ENCODE data around the gene ICE2. TPM values are rescaled to one million over a fixed set of nuclear protein-coding genes. Genes with fewer than 3 reads are reported as not detected.

Gene ICE2
- total and polyA plus RNA-seq, 2 experiments from 2014 or later, result 64.2 to 64.3 TPM

DNA sequence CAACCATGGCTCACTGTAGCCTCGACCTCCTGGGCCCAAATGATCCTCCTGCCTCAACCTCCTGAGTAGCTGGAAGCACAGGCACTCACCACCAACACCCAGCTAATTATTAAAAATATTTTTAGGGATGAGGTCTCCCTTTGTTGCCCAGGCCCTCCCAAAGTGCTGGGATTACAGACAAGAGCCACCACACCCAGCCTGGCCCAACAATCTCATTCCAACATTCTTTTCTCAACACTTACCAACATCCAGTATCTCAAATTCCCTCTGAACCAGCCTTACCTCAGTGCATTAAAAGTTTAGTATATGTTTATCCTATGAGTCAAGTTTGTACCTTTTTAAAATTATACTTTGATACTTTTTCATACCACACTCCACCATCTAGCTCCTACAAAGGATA lies 106.2 kb downstream of the ICE2 start (continued):
- TF ChIP-seq, protein P1, sequence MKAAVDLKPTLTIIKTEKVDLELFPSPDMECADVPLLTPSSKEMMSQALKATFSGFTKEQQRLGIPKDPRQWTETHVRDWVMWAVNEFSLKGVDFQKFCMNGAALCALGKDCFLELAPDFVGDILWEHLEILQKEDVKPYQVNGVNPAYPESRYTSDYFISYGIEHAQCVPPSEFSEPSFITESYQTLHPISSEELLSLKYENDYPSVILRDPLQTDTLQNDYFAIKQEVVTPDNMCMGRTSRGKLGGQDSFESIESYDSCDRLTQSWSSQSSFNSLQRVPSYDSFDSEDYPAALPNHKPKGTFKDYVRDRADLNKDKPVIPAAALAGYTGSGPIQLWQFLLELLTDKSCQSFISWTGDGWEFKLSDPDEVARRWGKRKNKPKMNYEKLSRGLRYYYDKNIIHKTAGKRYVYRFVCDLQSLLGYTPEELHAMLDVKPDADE (IDR thresholded peaks at IDR 0.05), result no peak
- TF ChIP-seq ZNF114 (CRISPR knock-in tag; IDR thresholded peaks at IDR 0.05) (no peak), POLR2AphosphoS5 (IDR thresholded peaks at IDR 0.05; ENCODE audit: low read depth) (no peak), ZNF331 (CRISPR knock-in tag; IDR thresholded peaks at IDR 0.05; ENCODE audit: low read depth) (no peak)

DNA sequence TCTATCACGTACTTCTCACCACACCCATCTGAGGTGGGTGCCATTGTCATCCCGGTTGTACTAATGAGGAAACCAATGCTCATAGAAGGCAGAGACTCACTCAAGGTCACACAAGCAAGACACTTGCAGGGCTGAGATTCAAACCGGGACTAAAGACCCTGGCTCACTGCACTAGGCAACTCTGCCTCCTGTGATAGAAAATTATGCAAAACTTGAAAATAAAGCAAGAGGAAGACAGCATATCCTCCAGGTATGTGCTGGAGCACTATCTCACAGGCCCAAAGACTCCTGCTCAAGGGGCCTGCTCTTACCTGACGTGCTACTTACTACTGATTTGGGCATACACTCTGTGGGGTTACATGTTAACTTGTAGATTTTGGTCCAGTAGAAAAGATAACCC lies 106.7 kb downstream of the ICE2 start:
- H3K4me1 Mint-ChIP-seq, result peaks cover 22% of the 10 kb centered on the region
- H3K27me3 ChIP-seq (ENCODE audit: insufficient read depth), result no peaks in the 10 kb centered on the region; the same call in 1 of the 2 replicates
- H2AFZ ChIP-seq, result no peak overlapping the region
- TF ChIP-seq, protein P2, sequence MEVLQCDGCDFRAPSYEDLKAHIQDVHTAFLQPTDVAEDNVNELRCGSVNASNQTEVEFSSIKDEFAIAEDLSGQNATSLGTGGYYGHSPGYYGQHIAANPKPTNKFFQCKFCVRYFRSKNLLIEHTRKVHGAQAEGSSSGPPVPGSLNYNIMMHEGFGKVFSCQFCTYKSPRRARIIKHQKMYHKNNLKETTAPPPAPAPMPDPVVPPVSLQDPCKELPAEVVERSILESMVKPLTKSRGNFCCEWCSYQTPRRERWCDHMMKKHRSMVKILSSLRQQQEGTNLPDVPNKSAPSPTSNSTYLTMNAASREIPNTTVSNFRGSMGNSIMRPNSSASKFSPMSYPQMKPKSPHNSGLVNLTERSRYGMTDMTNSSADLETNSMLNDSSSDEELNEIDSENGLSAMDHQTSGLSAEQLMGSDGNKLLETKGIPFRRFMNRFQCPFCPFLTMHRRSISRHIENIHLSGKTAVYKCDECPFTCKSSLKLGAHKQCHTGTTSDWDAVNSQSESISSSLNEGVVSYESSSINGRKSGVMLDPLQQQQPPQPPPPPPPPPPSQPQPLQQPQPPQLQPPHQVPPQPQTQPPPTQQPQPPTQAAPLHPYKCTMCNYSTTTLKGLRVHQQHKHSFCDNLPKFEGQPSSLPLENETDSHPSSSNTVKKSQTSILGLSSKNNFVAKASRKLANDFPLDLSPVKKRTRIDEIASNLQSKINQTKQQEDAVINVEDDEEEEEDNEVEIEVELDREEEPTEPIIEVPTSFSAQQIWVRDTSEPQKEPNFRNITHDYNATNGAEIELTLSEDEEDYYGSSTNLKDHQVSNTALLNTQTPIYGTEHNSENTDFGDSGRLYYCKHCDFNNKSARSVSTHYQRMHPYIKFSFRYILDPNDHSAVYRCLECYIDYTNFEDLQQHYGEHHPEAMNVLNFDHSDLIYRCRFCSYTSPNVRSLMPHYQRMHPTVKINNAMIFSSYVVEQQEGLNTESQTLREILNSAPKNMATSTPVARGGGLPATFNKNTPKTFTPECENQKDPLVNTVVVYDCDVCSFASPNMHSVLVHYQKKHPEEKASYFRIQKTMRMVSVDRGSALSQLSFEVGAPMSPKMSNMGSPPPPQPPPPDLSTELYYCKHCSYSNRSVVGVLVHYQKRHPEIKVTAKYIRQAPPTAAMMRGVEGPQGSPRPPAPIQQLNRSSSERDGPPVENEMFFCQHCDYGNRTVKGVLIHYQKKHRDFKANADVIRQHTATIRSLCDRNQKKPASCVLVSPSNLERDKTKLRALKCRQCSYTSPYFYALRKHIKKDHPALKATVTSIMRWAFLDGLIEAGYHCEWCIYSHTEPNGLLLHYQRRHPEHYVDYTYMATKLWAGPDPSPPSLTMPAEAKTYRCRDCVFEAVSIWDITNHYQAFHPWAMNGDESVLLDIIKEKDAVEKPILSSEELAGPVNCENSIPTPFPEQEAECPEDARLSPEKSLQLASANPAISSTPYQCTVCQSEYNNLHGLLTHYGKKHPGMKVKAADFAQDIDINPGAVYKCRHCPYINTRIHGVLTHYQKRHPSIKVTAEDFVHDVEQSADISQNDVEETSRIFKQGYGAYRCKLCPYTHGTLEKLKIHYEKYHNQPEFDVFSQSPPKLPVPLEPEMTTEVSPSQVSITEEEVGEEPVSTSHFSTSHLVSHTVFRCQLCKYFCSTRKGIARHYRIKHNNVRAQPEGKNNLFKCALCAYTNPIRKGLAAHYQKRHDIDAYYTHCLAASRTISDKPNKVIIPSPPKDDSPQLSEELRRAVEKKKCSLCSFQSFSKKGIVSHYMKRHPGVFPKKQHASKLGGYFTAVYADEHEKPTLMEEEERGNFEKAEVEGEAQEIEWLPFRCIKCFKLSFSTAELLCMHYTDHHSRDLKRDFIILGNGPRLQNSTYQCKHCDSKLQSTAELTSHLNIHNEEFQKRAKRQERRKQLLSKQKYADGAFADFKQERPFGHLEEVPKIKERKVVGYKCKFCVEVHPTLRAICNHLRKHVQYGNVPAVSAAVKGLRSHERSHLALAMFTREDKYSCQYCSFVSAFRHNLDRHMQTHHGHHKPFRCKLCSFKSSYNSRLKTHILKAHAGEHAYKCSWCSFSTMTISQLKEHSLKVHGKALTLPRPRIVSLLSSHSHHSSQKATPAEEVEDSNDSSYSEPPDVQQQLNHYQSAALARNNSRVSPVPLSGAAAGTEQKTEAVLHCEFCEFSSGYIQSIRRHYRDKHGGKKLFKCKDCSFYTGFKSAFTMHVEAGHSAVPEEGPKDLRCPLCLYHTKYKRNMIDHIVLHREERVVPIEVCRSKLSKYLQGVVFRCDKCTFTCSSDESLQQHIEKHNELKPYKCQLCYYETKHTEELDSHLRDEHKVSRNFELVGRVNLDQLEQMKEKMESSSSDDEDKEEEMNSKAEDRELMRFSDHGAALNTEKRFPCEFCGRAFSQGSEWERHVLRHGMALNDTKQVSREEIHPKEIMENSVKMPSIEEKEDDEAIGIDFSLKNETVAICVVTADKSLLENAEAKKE (CRISPR knock-in tag; IDR thresholded peaks at IDR 0.05), result no peak
- DNase-seq (ENCODE audit: low spot score) (no peak), ATAC-seq (no peak)
- peaks cover 2% of the 10 kb centered on the region for H3K27me3 Mint-ChIP-seq (ENCODE audit: insufficient read depth, low read depth, poor library complexity)
- H3K4me3 Mint-ChIP-seq, result no peak overlapping the region
- H3K79me2 ChIP-seq (replicated peaks; ENCODE audit: insufficient read depth), result 0 out of 2 replicates have a peak, but pooled peaks cover 4% of the 10 kb centered on the region
- no peaks in the 10 kb centered on the region for H3K9me2 ChIP-seq (ENCODE audit: insufficient read depth)
- H4K20me1 ChIP-seq (replicated peaks; ENCODE audit: insufficient read depth), result peaks cover 4% of the 10 kb centered on the region
- no peaks in the 10 kb centered on the region for H3K36me3 ChIP-seq (ENCODE audit: insufficient read depth)
- peaks cover 2% of the 10 kb centered on the region; the same call in 1 of the 3 replicates for H3K36me3 Mint-ChIP-seq (ENCODE audit: low read depth)
- no peak overlapping the region for H3K4me2 ChIP-seq
- H3K27ac ChIP-seq (ENCODE audit: low read depth), result no peak overlapping the region
- no peaks in the 10 kb centered on the region for H3F3A ChIP-seq (replicated peaks; ENCODE audit: low read depth)
- H3K4me1 ChIP-seq (ENCODE audit: insufficient read depth), result peaks cover 14% of the 10 kb centered on the region
- no peak overlapping the region for H3K27ac Mint-ChIP-seq
- no peak overlapping the region for H3K4me3 ChIP-seq
- peaks cover 2% of the 10 kb centered on the region; the same call in 2 of the 3 replicates for H3K9me3 Mint-ChIP-seq

All from GM23338 (cell line).